GM23338 (cell line): ENCODE results near the gene ZNF337. TPM values are rescaled to one million over a fixed set of nuclear protein-coding genes. Genes with fewer than 3 reads are reported as not detected.

Source experiments
- ATAC-seq: fragments of 200-7000 bp; cut with Tn5 transposase; 3 replicates; pipeline ENCODE4 v1.9.1; 2020
- DNase-seq: peaks from one replicate; pipeline ENCODE4 v3.0.0-alpha.2; 2015; ENCODE audit warnings: low spot score
- H2AFZ ChIP-seq: fragments of 200-600 bp; sonication (generic); 2 replicates; pipeline ENCODE4 v1.8.0; 2016; ENCODE audit warnings: antibody characterized with exemption, mild to moderate bottlenecking, moderate library complexity
- H3F3A ChIP-seq: fragments of 200-600 bp; sonication (generic); replicated peaks from 2 replicates; pipeline ENCODE4 v1.8.0; 2017; ENCODE audit warnings: antibody characterized with exemption, mixed run types, low read depth
- H3K27ac ChIP-seq: fragments of 200-600 bp; sonication (generic); 2 replicates; pipeline ENCODE4 v1.6.1; 2016; ENCODE audit warnings: low read depth
- H3K27me3 ChIP-seq: fragments of 200-600 bp; sonication (generic); 2 replicates; pipeline ENCODE4 v1.8.0; 2016; ENCODE audit warnings: mild to moderate bottlenecking, mixed run types, moderate library complexity; ENCODE audit not compliant: insufficient read depth
- H3K36me3 ChIP-seq: fragments of 200-600 bp; sonication (generic); 2 replicates; pipeline ENCODE4 v1.8.0; 2016; ENCODE audit warnings: mild to moderate bottlenecking; ENCODE audit not compliant: insufficient read depth
- H3K4me1 ChIP-seq: fragments of 200-600 bp; sonication (generic); 2 replicates; pipeline ENCODE4 v1.8.0; 2016; ENCODE audit warnings: mild to moderate bottlenecking, moderate library complexity; ENCODE audit not compliant: insufficient read depth
- H3K4me2 ChIP-seq: fragments of 200-600 bp; sonication (generic); 2 replicates; pipeline ENCODE4 v1.7.1; 2017; ENCODE audit warnings: mixed run types
- H3K4me3 ChIP-seq: fragments of 200-600 bp; sonication (generic); 2 replicates; pipeline ENCODE4 v1.6.1; 2016; ENCODE audit warnings: mixed run types
- H3K79me2 ChIP-seq: fragments of 200-600 bp; sonication (generic); replicated peaks from 2 replicates; pipeline ENCODE4 v1.8.0; 2017; ENCODE audit warnings: mild to moderate bottlenecking; ENCODE audit not compliant: insufficient read depth
- H3K9me2 ChIP-seq: fragments of 200-600 bp; sonication (generic); 2 replicates; pipeline ENCODE4 v1.8.0; 2017; ENCODE audit not compliant: insufficient read depth
- H4K20me1 ChIP-seq: fragments of 200-600 bp; sonication (generic); replicated peaks from 2 replicates; pipeline ENCODE4 v1.8.0; 2017; ENCODE audit warnings: mild to moderate bottlenecking; ENCODE audit not compliant: insufficient read depth
- H3K27ac Mint-ChIP-seq: 2 replicates; pipeline ENCODE4 v1.8.0; 2020; ENCODE audit warnings: inconsistent platforms, mild to moderate bottlenecking, moderate library complexity, mixed read lengths
- H3K27me3 Mint-ChIP-seq: 3 replicates; pipeline ENCODE4 v1.8.0; 2022; ENCODE audit warnings: low read depth, mild to moderate bottlenecking, moderate library complexity, mixed read lengths, inconsistent platforms; ENCODE audit not compliant: insufficient read depth, poor library complexity
- H3K36me3 Mint-ChIP-seq: 3 replicates; pipeline ENCODE4 v1.8.0; 2021; ENCODE audit warnings: low read depth, mild to moderate bottlenecking, inconsistent platforms, moderate library complexity, mixed read lengths
- H3K4me1 Mint-ChIP-seq: 3 replicates; pipeline ENCODE4 v1.8.0; 2020; ENCODE audit warnings: mild to moderate bottlenecking, inconsistent platforms, mixed read lengths
- H3K4me3 Mint-ChIP-seq: 3 replicates; pipeline ENCODE4 v1.8.0; 2021; ENCODE audit warnings: moderate library complexity, mild to moderate bottlenecking, inconsistent platforms, mixed read lengths
- H3K9me3 Mint-ChIP-seq: 3 replicates; pipeline ENCODE4 v1.8.0; 2020; ENCODE audit warnings: moderate library complexity, mild to moderate bottlenecking, inconsistent platforms, mixed read lengths
- EZH2phosphoT487 ChIP-seq: fragments of 200-600 bp; sonication (generic); IDR thresholded peaks from one replicate; pipeline ENCODE4 v1.8.1; 2018; ENCODE audit warnings: antibody characterized with exemption; ENCODE audit not compliant: unreplicated experiment
- POLR2AphosphoS5 ChIP-seq: IDR thresholded peaks from 2 replicates; pipeline ENCODE4 v1.6.1; 2016; ENCODE audit warnings: antibody characterized with exemption, low read depth
- ZNF114 ChIP-seq: fragments of 250-450 bp; sonication (Bioruptor Pico); IDR thresholded peaks from 2 replicates; pipeline ENCODE4 v1.5.0; 2020; ENCODE audit warnings: mild to moderate bottlenecking, moderate library complexity
- polyA plus RNA-seq: library from polyadenylated mRNA; unstranded; fragments of >200 nt; fragmentation: Nextera tagmentation; extraction: Ambion mirVana; gene quantifications from 2 replicates; pipeline ENCODE4 v1.2.1, GENCODE V29; 2016
- total RNA-seq: library from RNA; depleted of rRNA; stranded (reverse); fragments of >200 nt; shearing (Covaris generic); gene quantifications from 2 replicates; pipeline ENCODE4 v1.2.3, GENCODE V29; 2014
- TF ChIP-seq, protein P1 (sequence below): IDR thresholded peaks from 2 replicates; pipeline ENCODE4 v1.6.1; 2016; ENCODE audit warnings: antibody characterized with exemption
- TF ChIP-seq, protein P2 (sequence below), 2 experiments: fragments of 200-600 bp in 1 of 2; sonication (generic) in 1 of 2; conservative IDR thresholded peaks; 2 replicates each; pipeline versions ENCODE4 v1.5.1 to v1.6.1; 2016 to 2017; ENCODE audit warnings: antibody characterized with exemption in 2 of 2, low read depth in 2 of 2, mild to moderate bottlenecking in 2 of 2, moderate library complexity in 1 of 2
- TF ChIP-seq, protein P3 (sequence below): IDR thresholded peaks from one replicate; pipeline ENCODE4 v1.6.1; 2018; ENCODE audit warnings: antibody characterized with exemption; ENCODE audit not compliant: unreplicated experiment

ZNF337 gene
- total and polyA plus RNA-seq, 2 experiments from 2014 or later, result 2.1 to 6.3 TPM

DNA sequence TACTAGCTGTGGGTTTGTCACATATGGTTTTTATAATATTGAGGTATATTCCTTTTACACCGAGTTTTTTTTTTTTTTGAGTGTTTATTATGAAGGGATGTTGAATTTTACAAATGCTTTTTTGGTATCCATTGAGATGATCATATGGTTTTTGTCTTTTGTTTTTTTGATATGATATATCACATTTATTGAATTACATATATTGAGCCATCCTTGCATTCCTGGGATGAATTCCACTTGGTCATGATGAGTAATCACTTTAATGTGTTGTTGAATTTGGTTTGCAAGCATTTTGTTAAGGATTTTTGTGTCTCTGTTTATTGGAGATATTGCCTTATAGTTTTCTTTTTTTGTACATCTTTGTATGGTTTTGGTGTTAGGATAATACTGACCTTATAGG lies 3.3 kb upstream of the ZNF337 start (continued):
- TF ChIP-seq, protein P1, sequence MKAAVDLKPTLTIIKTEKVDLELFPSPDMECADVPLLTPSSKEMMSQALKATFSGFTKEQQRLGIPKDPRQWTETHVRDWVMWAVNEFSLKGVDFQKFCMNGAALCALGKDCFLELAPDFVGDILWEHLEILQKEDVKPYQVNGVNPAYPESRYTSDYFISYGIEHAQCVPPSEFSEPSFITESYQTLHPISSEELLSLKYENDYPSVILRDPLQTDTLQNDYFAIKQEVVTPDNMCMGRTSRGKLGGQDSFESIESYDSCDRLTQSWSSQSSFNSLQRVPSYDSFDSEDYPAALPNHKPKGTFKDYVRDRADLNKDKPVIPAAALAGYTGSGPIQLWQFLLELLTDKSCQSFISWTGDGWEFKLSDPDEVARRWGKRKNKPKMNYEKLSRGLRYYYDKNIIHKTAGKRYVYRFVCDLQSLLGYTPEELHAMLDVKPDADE, result no peak

DNA sequence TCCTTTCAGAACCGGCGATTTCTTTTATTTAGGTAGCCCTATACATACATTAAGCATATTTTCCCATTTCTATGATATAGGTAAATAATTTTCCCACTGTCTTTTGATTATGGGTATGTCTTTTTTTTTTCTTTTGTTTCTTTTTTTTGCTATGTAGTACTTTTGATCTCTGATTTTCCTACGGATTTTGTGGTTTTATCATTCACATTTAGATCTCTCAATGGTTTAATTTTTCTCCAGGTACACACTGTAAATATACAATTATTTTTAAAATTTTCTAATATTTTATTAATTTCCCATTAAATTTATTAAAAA lies 436 bp upstream of the ZNF337 start:
- H3F3A ChIP-seq, result no peaks in the 10 kb centered on the region
- peak overlapping the region; percentile 87 for H3K4me3 Mint-ChIP-seq
- DNase-seq (no peak), ATAC-seq (no peak)
- H3K27me3 ChIP-seq, result no peaks in the 10 kb centered on the region
- peaks cover 17% of the 10 kb centered on the region for H3K9me3 Mint-ChIP-seq
- H3K27ac Mint-ChIP-seq, result peak overlapping the region; percentile 85; the same call in 1 of the 2 replicates
- H3K36me3 Mint-ChIP-seq, result peaks cover 3% of the 10 kb centered on the region; the same call in 2 of the 3 replicates
- peak overlapping the region; percentile 70 for H3K4me3 ChIP-seq
- H3K79me2 ChIP-seq, result peaks cover 7% of the 10 kb centered on the region
- H3K4me2 ChIP-seq, result peak overlapping the region; percentile 82
- H3K36me3 ChIP-seq, result no peaks in the 10 kb centered on the region
- H3K9me2 ChIP-seq, result no peaks in the 10 kb centered on the region
- no peak overlapping the region for H3K27ac ChIP-seq
- H4K20me1 ChIP-seq, result no peaks in the 10 kb centered on the region
- peak overlapping the region; percentile 87 for H2AFZ ChIP-seq
- no peaks in the 10 kb centered on the region; the same call in 1 of the 2 replicates for H3K4me1 ChIP-seq
- TF ChIP-seq, protein P2, sequence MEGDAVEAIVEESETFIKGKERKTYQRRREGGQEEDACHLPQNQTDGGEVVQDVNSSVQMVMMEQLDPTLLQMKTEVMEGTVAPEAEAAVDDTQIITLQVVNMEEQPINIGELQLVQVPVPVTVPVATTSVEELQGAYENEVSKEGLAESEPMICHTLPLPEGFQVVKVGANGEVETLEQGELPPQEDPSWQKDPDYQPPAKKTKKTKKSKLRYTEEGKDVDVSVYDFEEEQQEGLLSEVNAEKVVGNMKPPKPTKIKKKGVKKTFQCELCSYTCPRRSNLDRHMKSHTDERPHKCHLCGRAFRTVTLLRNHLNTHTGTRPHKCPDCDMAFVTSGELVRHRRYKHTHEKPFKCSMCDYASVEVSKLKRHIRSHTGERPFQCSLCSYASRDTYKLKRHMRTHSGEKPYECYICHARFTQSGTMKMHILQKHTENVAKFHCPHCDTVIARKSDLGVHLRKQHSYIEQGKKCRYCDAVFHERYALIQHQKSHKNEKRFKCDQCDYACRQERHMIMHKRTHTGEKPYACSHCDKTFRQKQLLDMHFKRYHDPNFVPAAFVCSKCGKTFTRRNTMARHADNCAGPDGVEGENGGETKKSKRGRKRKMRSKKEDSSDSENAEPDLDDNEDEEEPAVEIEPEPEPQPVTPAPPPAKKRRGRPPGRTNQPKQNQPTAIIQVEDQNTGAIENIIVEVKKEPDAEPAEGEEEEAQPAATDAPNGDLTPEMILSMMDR (conservative IDR thresholded peaks at IDR 0.05; ENCODE audit: low read depth in 2 of 2), result no peak
- TF ChIP-seq POLR2AphosphoS5 (no peak), ZNF114 (no peak), EZH2phosphoT487 (no peak)
- TF ChIP-seq, protein P3, sequence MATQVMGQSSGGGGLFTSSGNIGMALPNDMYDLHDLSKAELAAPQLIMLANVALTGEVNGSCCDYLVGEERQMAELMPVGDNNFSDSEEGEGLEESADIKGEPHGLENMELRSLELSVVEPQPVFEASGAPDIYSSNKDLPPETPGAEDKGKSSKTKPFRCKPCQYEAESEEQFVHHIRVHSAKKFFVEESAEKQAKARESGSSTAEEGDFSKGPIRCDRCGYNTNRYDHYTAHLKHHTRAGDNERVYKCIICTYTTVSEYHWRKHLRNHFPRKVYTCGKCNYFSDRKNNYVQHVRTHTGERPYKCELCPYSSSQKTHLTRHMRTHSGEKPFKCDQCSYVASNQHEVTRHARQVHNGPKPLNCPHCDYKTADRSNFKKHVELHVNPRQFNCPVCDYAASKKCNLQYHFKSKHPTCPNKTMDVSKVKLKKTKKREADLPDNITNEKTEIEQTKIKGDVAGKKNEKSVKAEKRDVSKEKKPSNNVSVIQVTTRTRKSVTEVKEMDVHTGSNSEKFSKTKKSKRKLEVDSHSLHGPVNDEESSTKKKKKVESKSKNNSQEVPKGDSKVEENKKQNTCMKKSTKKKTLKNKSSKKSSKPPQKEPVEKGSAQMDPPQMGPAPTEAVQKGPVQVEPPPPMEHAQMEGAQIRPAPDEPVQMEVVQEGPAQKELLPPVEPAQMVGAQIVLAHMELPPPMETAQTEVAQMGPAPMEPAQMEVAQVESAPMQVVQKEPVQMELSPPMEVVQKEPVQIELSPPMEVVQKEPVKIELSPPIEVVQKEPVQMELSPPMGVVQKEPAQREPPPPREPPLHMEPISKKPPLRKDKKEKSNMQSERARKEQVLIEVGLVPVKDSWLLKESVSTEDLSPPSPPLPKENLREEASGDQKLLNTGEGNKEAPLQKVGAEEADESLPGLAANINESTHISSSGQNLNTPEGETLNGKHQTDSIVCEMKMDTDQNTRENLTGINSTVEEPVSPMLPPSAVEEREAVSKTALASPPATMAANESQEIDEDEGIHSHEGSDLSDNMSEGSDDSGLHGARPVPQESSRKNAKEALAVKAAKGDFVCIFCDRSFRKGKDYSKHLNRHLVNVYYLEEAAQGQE, result no peak
- TF ChIP-seq, protein P1, result no peak
- H3K27me3 Mint-ChIP-seq, result peaks cover 3% of the 10 kb centered on the region
- H3K4me1 Mint-ChIP-seq, result no peaks in the 10 kb centered on the region; the same call in 2 of the 3 replicates
